ENCODE results near the gene CAST.

GRCh38 chr5:96652769-96653454 is 9.3 kb upstream of the CAST start:
- no peak for TF ChIP-seq CTCF (IDR thresholded peaks at IDR 0.05 in 4 of 5, conservative IDR thresholded peaks at IDR 0.05 in 1 of 5)
- TF ChIP-seq POLR2A (IDR thresholded peaks at IDR 0.05): no peak

Data from gastrocnemius medialis (tissue), 4 donors.